Endothelial cell of umbilical vein (primary cell): ENCODE results near the gene MTHFR. TPM values are rescaled to one million over a fixed set of nuclear protein-coding genes. Genes with fewer than 3 reads are reported as not detected.

ENCODE experiments used
- BruUV-seq: library from RNA; stranded (reverse); fragments of 400-500 nt; replicated peaks from 2 replicates; lab custom pipeline; 2021; lab: Mats Ljungman, UMichigan
- CTCF ChIA-PET: fragments of 300-600, 350-600 bp; sonication (Branson Sonifier 250); formaldehyde crosslinking; loops from one replicate; lab custom pipeline; 2021; ENCODE audit warnings: antibody characterized with exemption, inconsistent platforms; lab: Charles Lee
- POLR2A ChIA-PET: fragments of 300-600, 350-600 bp; sonication (Branson Sonifier 250); formaldehyde crosslinking; loops from one replicate; lab custom pipeline; 2021; ENCODE audit warnings: antibody characterized with exemption, inconsistent platforms; lab: Charles Lee
- DNase-seq: peaks from one replicate; pipeline ENCODE4 v3.0.0-alpha.2; 2011; ENCODE audit warnings: low read depth, low spot score
- FAIRE-seq: peaks from 2 replicates; lab custom pipeline; 2011; peaks lifted over from hg19 to GRCh38; lab: Jason Lieb, UNC
- H2AFZ ChIP-seq: 2 replicates; pipeline ENCODE4 v1.6.0; 2012; ENCODE audit warnings: low read depth, low read length, control low read depth, inconsistent platforms
- H3K27ac ChIP-seq: 2 replicates; pipeline ENCODE4 v1.5.1; 2011; ENCODE audit warnings: low read depth, mild to moderate bottlenecking, control low read depth, low read length, moderate library complexity; ENCODE audit not compliant: insufficient read depth
- H3K27me3 ChIP-seq, 2 experiments: 2 replicates each; pipeline versions ENCODE4 v1.6.0 to v1.6.1; 2011; ENCODE audit warnings: low read length in 2 of 2, mixed read lengths in 1 of 2; ENCODE audit not compliant: control insufficient read depth in 2 of 2, insufficient read depth in 2 of 2
- H3K36me3 ChIP-seq, 2 experiments: 2 replicates in 1 of 2; 3 replicates in 1 of 2; pipeline ENCODE4 v1.5.1; 2011; ENCODE audit warnings: low read length in 2 of 2, mild to moderate bottlenecking in 1 of 2, moderate library complexity in 1 of 2; ENCODE audit not compliant: control insufficient read depth in 2 of 2, insufficient read depth in 2 of 2; ENCODE audit errors: extremely low read depth in 1 of 2
- H3K4me1 ChIP-seq: 3 replicates; pipeline ENCODE4 v1.5.1; 2011; ENCODE audit warnings: mild to moderate bottlenecking, low read length; ENCODE audit not compliant: control insufficient read depth, insufficient read depth; ENCODE audit errors: extremely low read depth
- H3K4me2 ChIP-seq: 2 replicates; pipeline ENCODE4 v1.6.1; 2011; ENCODE audit warnings: low read length, control low read depth, mixed read lengths; ENCODE audit not compliant: insufficient read depth
- H3K4me3 ChIP-seq, 3 experiments: fragments of 200-600 bp in 1 of 3; sonication (generic), shearing (Covaris generic) in 1 of 3; replicated peaks in 1 of 3; 2 replicates each; pipeline ENCODE4 v1.5.1; 2011 to 2016; ENCODE audit warnings: control low read depth in 3 of 3, low read length in 3 of 3, mild to moderate bottlenecking in 2 of 3, inconsistent platforms in 1 of 3, low read depth in 1 of 3, moderate library complexity in 1 of 3; ENCODE audit not compliant: insufficient read depth in 1 of 3
- H3K79me2 ChIP-seq: 2 replicates; pipeline ENCODE4 v1.6.0; 2012; ENCODE audit warnings: low read length, inconsistent platforms; ENCODE audit not compliant: control insufficient read depth, insufficient read depth
- H3K9ac ChIP-seq: replicated peaks from 2 replicates; pipeline ENCODE3; 2011; ENCODE audit warnings: low read length, control low read depth; ENCODE audit not compliant: insufficient read depth; ENCODE audit errors: extremely low read depth
- H3K9me1 ChIP-seq: replicated peaks from 3 replicates; pipeline ENCODE4 v1.6.0; 2011; ENCODE audit warnings: mild to moderate bottlenecking, low read length; ENCODE audit not compliant: control insufficient read depth, insufficient read depth; ENCODE audit errors: extremely low read depth
- H3K9me3 ChIP-seq: replicated peaks from 2 replicates; pipeline ENCODE4 v1.5.1; 2012; ENCODE audit warnings: low read length, inconsistent platforms; ENCODE audit not compliant: control insufficient read depth, insufficient read depth
- H4K20me1 ChIP-seq: replicated peaks from 2 replicates; pipeline ENCODE3; 2011; ENCODE audit warnings: mild to moderate bottlenecking, low read length; ENCODE audit not compliant: control insufficient read depth, insufficient read depth; ENCODE audit errors: extremely low read depth
- CTCF ChIP-seq, 2 donors: IDR thresholded peaks; 1 replicate in 1 of 2; 2 replicates in 1 of 2; pipeline ENCODE4 v1.5.1; 2011; ENCODE audit warnings: low read length in 2 of 2, mild to moderate bottlenecking in 2 of 2, moderate library complexity in 2 of 2, control low read depth in 1 of 2, inconsistent platforms in 1 of 2, low read depth in 1 of 2; ENCODE audit not compliant: insufficient read depth in 1 of 2; ENCODE audit errors: extremely low read depth in 1 of 2
- EZH2 ChIP-seq: IDR thresholded peaks from 2 replicates; pipeline ENCODE4 v1.6.1; 2012; ENCODE audit warnings: borderline replicate concordance, low read depth, mild to moderate bottlenecking, moderate library complexity, low read length, inconsistent platforms; ENCODE audit not compliant: severe bottlenecking
- FOS ChIP-seq: IDR thresholded peaks from 2 replicates; pipeline ENCODE4 v1.6.1; 2011; ENCODE audit warnings: mild to moderate bottlenecking, low read length, moderate library complexity, borderline replicate concordance; ENCODE audit not compliant: insufficient read depth
- GATA2 ChIP-seq: IDR thresholded peaks from 2 replicates; pipeline ENCODE4 v1.7.0; 2011; ENCODE audit warnings: low read depth, mild to moderate bottlenecking, moderate library complexity, mixed read lengths, low read length; ENCODE audit not compliant: insufficient read length, insufficient read depth
- JUN ChIP-seq: IDR thresholded peaks from 2 replicates; pipeline ENCODE4 v1.6.1; 2011; ENCODE audit warnings: borderline replicate concordance, low read depth; ENCODE audit not compliant: insufficient read length, insufficient read depth
- MYC ChIP-seq: IDR thresholded peaks from one replicate; pipeline ENCODE4 v1.6.1; 2011; ENCODE audit warnings: mild to moderate bottlenecking, low read depth, low read length
- POLR2A ChIP-seq: IDR thresholded peaks from 2 replicates; pipeline ENCODE4 v1.6.1; 2012; ENCODE audit warnings: low read depth, mild to moderate bottlenecking, control low read depth, low read length
- POLR2AphosphoS5 ChIP-seq: IDR thresholded peaks from 2 replicates; pipeline ENCODE4 v1.6.1; 2012; ENCODE audit warnings: low read depth, mild to moderate bottlenecking, control low read depth, low read length, moderate library complexity; ENCODE audit not compliant: insufficient read depth
- dilution Hi-C: fragments of 300-500 bp; cut with MboI; formaldehyde crosslinking; loops from one replicate; pipeline ENCODE4 v1.15.0; 2019; ENCODE audit warnings: low sequenced_read_pairs; ENCODE audit not compliant: extremely low pct_ligation_motif_present
- intact Hi-C: fragments of 100-400 bp; cut with micrococcal nuclease; formaldehyde crosslinking; loops from one replicate; pipeline ENCODE4 v1.10.0; 2022
- polyA plus RNA-seq, 4 experiments: library from polyadenylated mRNA; depleted of rRNA in 3 of 4; stranded (reverse) in 3 of 4; unstranded in 1 of 4; fragments of >200 nt; gene quantifications; 2 replicates each; pipeline versions ENCODE4 v1.2.1 to v1.2.3, GENCODE V29; 2011 to 2012; ENCODE audit warnings: missing spikeins in 1 of 4
- total RNA-seq: library from RNA; stranded (reverse); gene quantifications from 2 replicates; pipeline ENCODE4 v1.2.3, GENCODE V29; 2021
- TF ChIP-seq, protein P1 (sequence below): IDR thresholded peaks from 2 replicates; pipeline ENCODE4 v1.6.1; 2011; ENCODE audit not compliant: insufficient read depth, insufficient read length

Gene MTHFR
- total and polyA plus RNA-seq, 2 donors (not counting 3 experiments of a cell fraction or from before 2014, with no cell fraction given) = 13.8 to 25.3 TPM

DNA sequence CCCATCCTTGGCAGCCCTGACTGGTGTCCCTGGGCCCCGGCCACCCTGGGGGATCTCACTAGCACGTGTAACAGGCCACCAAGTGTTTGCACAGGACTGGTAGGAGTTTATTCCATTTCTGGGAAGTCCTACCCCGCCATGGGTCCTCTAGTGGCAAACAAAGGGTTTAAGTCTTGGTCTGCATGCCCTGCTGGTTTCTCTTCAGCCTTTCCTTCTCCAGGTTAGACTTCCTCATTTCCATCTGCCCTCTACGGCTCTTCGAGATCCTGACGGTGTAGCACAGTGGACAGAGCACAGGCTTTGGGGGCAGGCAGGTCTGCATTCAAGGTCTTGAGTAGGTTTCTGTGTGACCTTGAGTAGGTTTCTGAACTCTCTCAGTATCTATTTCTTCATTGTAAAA lies 67.0 kb downstream of the MTHFR start:
- H4K20me1 ChIP-seq = no peaks in the 10 kb centered on the region
- BruUV-seq = no TSS peak
- TF ChIP-seq EZH2 = no peak
- TF ChIP-seq POLR2AphosphoS5 = no peak
- no peak for TF ChIP-seq JUN
- TF ChIP-seq CTCF (IDR thresholded peaks at IDR 0.05; ENCODE audit: extremely low read depth in 1 of 2, insufficient read depth in 1 of 2, low read depth in 1 of 2, low read length in 2 of 2) = no peak
- TF ChIP-seq POLR2A = no peak
- TF ChIP-seq MYC = no peak
- TF ChIP-seq GATA2 = no peak
- TF ChIP-seq FOS = no peak
- TF ChIP-seq, protein P1, sequence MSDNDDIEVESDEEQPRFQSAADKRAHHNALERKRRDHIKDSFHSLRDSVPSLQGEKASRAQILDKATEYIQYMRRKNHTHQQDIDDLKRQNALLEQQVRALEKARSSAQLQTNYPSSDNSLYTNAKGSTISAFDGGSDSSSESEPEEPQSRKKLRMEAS = no peak
- FAIRE-seq (no peak), DNase-seq (no peak)
- H3K4me1 ChIP-seq = peaks cover 6% of the 10 kb centered on the region
- H3K27me3 ChIP-seq = no peaks in the 10 kb centered on the region
- H3K79me2 ChIP-seq = no peaks in the 10 kb centered on the region
- no peak overlapping the region for H3K9ac ChIP-seq
- no peaks in the 10 kb centered on the region for H3K9me3 ChIP-seq
- H2AFZ ChIP-seq = no peak overlapping the region
- H3K27ac ChIP-seq = no peak overlapping the region
- H3K4me3 ChIP-seq = no peak overlapping the region
- dilution Hi-C loops (no loop called here), intact Hi-C loops (loop anchor here (10.0 kb wide), 1 partner anchor 464 kb away; the partner anchor contains the start of gene UBIAD1)
- H3K9me1 ChIP-seq = no peaks in the 10 kb centered on the region
- no peaks in the 10 kb centered on the region for H3K36me3 ChIP-seq
- H3K4me2 ChIP-seq = no peak overlapping the region
- POLR2A ChIA-PET = no interaction called here
- CTCF ChIA-PET = interaction anchor here (0.6 kb wide), 1 partner anchor 59 kb away, joined by 3 read pairs; no protein-coding TSS in a partner anchor
